ENCODE data around the gene BORCS5. TPM values are rescaled to one million over a fixed set of nuclear protein-coding genes. Genes with fewer than 3 reads are reported as not detected.

BORCS5 gene
- total and polyA plus RNA-seq, 2 of the 4 experiments (the other 2 are of a cell fraction): 14.4 to 18.3 TPM

- H2BK15ac ChIP-seq (ENCODE audit: low read depth, low read length): no peak overlapping the region; the same call in 2 of the 3 replicates
- peak overlapping the region; percentile 48; the same call in 1 of the 2 replicates for H3K14ac ChIP-seq (replicated peaks; ENCODE audit: low read depth, low read length)
- ChIA-PET POLR2A (ENCODE audit: unreplicated experiment) (no interaction called here), CTCF (no interaction called here)
- H4K5ac ChIP-seq (ENCODE audit: low read depth, low read length): no peak overlapping the region
- H2BK5ac ChIP-seq (ENCODE audit: low read depth, low read length, poor library complexity, severe bottlenecking): no peak overlapping the region
- no TSS peak for BruUV-seq (replicated peaks)
- H3K4me2 ChIP-seq (ENCODE audit: low read depth, low read length): no peak overlapping the region
- H3K9me3 ChIP-seq (ENCODE audit: control insufficient read depth, insufficient read depth, low read length): no peaks in the 10 kb centered on the region
- intact Hi-C loops (cut with micrococcal nuclease) (no loop called here), in situ Hi-C loops (cut with MboI; ENCODE audit: low sequenced_read_pairs) (no loop called here), dilution Hi-C loops (cut with HindIII; ENCODE audit: low sequenced_read_pairs, unreplicated experiment) (no loop called here)
- 0 out of 2 replicates have a peak overlapping the region, but pooled peaks have one; percentile 8 for H3K23ac ChIP-seq (ENCODE audit: low read depth, low read length)
- H3K4me3 ChIP-seq (ENCODE audit: insufficient read depth, low read depth, low read length): no peak overlapping the region
- no peak overlapping the region for H3K9ac ChIP-seq (ENCODE audit: low read depth, low read length)
- no peaks in the 10 kb centered on the region for H3K36me3 ChIP-seq (ENCODE audit: control insufficient read depth, insufficient read depth, low read length)
- H3K18ac ChIP-seq (ENCODE audit: low read depth, low read length): peak overlapping the region; percentile 56
- no CpG with 5 or more reads among the region's 7 CpGs for whole genome bisulfite sequencing, 2 experiments (ENCODE audit: extremely low coverage in 2 of 2, insufficient read length in 1 of 2)
- ATAC-seq (ENCODE audit: low read depth) (no peak), DNase-seq (no peak)
- H3K9me1 ChIP-seq (ENCODE audit: insufficient read depth, low read length): peaks cover 7% of the 10 kb centered on the region
- H2AK5ac ChIP-seq (ENCODE audit: low read depth, low read length): peak overlapping the region; percentile 13; the same call in 1 of the 2 replicates
- peaks cover 28% of the 10 kb centered on the region for H3K4me1 ChIP-seq (ENCODE audit: control insufficient read depth, insufficient read depth, low read length)
- H3K56ac ChIP-seq (ENCODE audit: extremely low read depth, insufficient read depth, low read length): no peak overlapping the region
- H3K27me3 ChIP-seq (ENCODE audit: control insufficient read depth, insufficient read depth, low read length): no peaks in the 10 kb centered on the region
- no peak overlapping the region for H2AK9ac ChIP-seq (replicated peaks; ENCODE audit: low read depth, low read length, poor library complexity)
- H4K8ac ChIP-seq (ENCODE audit: low read depth in 2 of 2, low read length in 2 of 2): no peak overlapping the region
- no peak overlapping the region for H2AFZ ChIP-seq (replicated peaks; ENCODE audit: low read length, poor library complexity)
- H3K79me1 ChIP-seq (ENCODE audit: low read depth in 1 of 2, low read length in 2 of 2): peaks cover 4 to 27% of the 10 kb centered on the region in 2 experiments; a peak in 1 of 4 replicates
- H2BK20ac ChIP-seq (ENCODE audit: low read depth, low read length): peak overlapping the region; percentile 46
- peak overlapping the region; percentile 44; the same call in 1 of the 2 replicates for H2BK120ac ChIP-seq (ENCODE audit: low read depth, low read length)
- H3K27ac ChIP-seq (ENCODE audit: insufficient read depth, low read length): no peak overlapping the region
- H4K20me1 ChIP-seq (ENCODE audit: insufficient read depth, low read length): no peaks in the 10 kb centered on the region
- H4K91ac ChIP-seq (ENCODE audit: insufficient read depth, low read depth, low read length): no peak overlapping the region
- peak overlapping the region; percentile 53 for H3K4ac ChIP-seq (ENCODE audit: low read depth, low read length)
- TF ChIP-seq RCOR1 (IDR thresholded peaks at IDR 0.05; ENCODE audit: insufficient replicate concordance, low read length) (no peak), BHLHE40 (IDR thresholded peaks at IDR 0.05; ENCODE audit: low read depth, low read length) (no peak), NFE2L2 (IDR thresholded peaks at IDR 0.05; ENCODE audit: low read depth, low read length) (no peak), CEBPB (IDR thresholded peaks at IDR 0.05; ENCODE audit: low read depth, low read length) (no peak), USF2 (IDR thresholded peaks at IDR 0.05; ENCODE audit: low read depth, low read length) (no peak), ELK1 (IDR thresholded peaks at IDR 0.05; ENCODE audit: borderline replicate concordance, low read depth, low read length) (no peak), CHD1 (IDR thresholded peaks at IDR 0.05; ENCODE audit: low read depth, low read length) (no peak), MAFK (IDR thresholded peaks at IDR 0.05; ENCODE audit: low read depth, low read length) (no peak), CTCF (conservative IDR thresholded peaks at IDR 0.05; ENCODE audit: low read depth, low read length) (no peak), RAD21 (IDR thresholded peaks at IDR 0.05; ENCODE audit: low read length) (no peak)
These were observed 72.2 kb downstream of the BORCS5 start for GRCh38 chr12:12428961-12429657.

Data from IMR-90 (cell line).